Activated CD8-positive, alpha-beta T cell treated with anti-CD3 and anti-CD28 coated beads, Interleukin-2, amount 10 ng/mL, durations not matched to agents 7 days and 5 days (primary cell): ENCODE data around the gene WTAP. TPM values are rescaled to one million over a fixed set of nuclear protein-coding genes. Genes with fewer than 3 reads are reported as not detected.

ENCODE experiments used
- ATAC-seq: fragments of 150-1000 bp; cut with Tn5 transposase; one replicate; pipeline ENCODE4 v1.10.0; 2021; ENCODE audit warnings: moderate library complexity
- CTCF ChIA-PET: fragments of 350-600 bp; sonication (Branson Sonifier 250); formaldehyde crosslinking; loops from one replicate; lab custom pipeline; 2021; ENCODE audit warnings: antibody characterized with exemption; lab: Charles Lee
- POLR2A ChIA-PET: fragments of 350-600 bp; sonication (Branson Sonifier 250); formaldehyde crosslinking; loops from one replicate; lab custom pipeline; 2021; ENCODE audit warnings: antibody characterized with exemption; lab: Charles Lee
- DNase-seq: peaks from one replicate; pipeline ENCODE4 v3.0.0-alpha.2; 2020
- H3K27ac Mint-ChIP-seq: one replicate; pipeline ENCODE4 v1.8.0; 2021; ENCODE audit warnings: mild to moderate bottlenecking, mixed read lengths
- H3K27me3 Mint-ChIP-seq: one replicate; pipeline ENCODE4 v1.8.0; 2021; ENCODE audit warnings: low read depth, mixed read lengths
- H3K36me3 Mint-ChIP-seq: one replicate; pipeline ENCODE4 v1.8.0; 2021; ENCODE audit warnings: low read depth, mixed read lengths
- H3K4me1 Mint-ChIP-seq: one replicate; pipeline ENCODE4 v1.8.0; 2021; ENCODE audit warnings: low read depth, mixed read lengths
- H3K4me3 Mint-ChIP-seq: one replicate; pipeline ENCODE4 v1.8.0; 2021; ENCODE audit warnings: mild to moderate bottlenecking, mixed read lengths
- H3K9me3 Mint-ChIP-seq: one replicate; pipeline ENCODE4 v1.8.0; 2022; ENCODE audit warnings: mixed read lengths; ENCODE audit not compliant: insufficient read depth
- total RNA-seq, 2 experiments: library from RNA; stranded (reverse); gene quantifications; one replicate each; pipeline ENCODE4 v1.2.3, GENCODE V29; 2021

Gene WTAP
- 100 to 1,000 TPM; 111 to 113 TPM for total RNA-seq

GRCh38 chr6:159726918-159727716, at the start of gene WTAP:
Gene WTAP (plus strand): TSS chr6:159727506. CDS start chr6:159736266, 8,760 bp downstream.
- peaks cover 51% of the 10 kb centered on the region for H3K4me1 Mint-ChIP-seq
- ChIA-PET CTCF (interaction anchor here (1.1 to 4.6 kb wide), 7 partner anchors 10 to 66 kb away, joined by 3 to 33 read pairs (median 4); partner anchors contain the start of genes ACAT2, MRPL18 and TCP1), POLR2A (interaction anchor here (0.5 to 5.3 kb wide), 29 partner anchors 10 to 794 kb away, joined by 3 to 56 read pairs (median 4); partner anchors contain the start of genes ACAT2, IGF2R, MRPL18 and SOD2)
- no peaks in the 10 kb centered on the region for H3K27me3 Mint-ChIP-seq
- peak within 1 kb of the TSS; percentile 98 for H3K27ac Mint-ChIP-seq
- H3K4me3 Mint-ChIP-seq: peak within 1 kb of the TSS; percentile 93
- H3K9me3 Mint-ChIP-seq: peaks cover 8% of the 10 kb centered on the region
- DNase-seq: peak; percentile 98
- ATAC-seq: peak; percentile 82
- H3K36me3 Mint-ChIP-seq: peaks cover 55% of the 10 kb centered on the region

GRCh38 chr6:159677506-159678165, 49.7 kb upstream of the WTAP start:
- H3K27ac Mint-ChIP-seq: no peak overlapping the region
- DNase-seq (no peak), ATAC-seq (no peak)
- H3K27me3 Mint-ChIP-seq: no peaks in the 10 kb centered on the region
- POLR2A ChIA-PET: no interaction called here
- no peaks in the 10 kb centered on the region for H3K9me3 Mint-ChIP-seq
- H3K4me1 Mint-ChIP-seq: peaks cover 9% of the 10 kb centered on the region
- H3K36me3 Mint-ChIP-seq: peaks cover 24% of the 10 kb centered on the region
- CTCF ChIA-PET: interaction anchor here (1.2 kb wide), 1 partner anchor 13 kb away, joined by 3 read pairs; no protein-coding TSS in a partner anchor
- H3K4me3 Mint-ChIP-seq: no peak overlapping the region

GRCh38 chr6:159678574-159678973, 48.7 kb upstream of the WTAP start:
- no peaks in the 10 kb centered on the region for H3K27me3 Mint-ChIP-seq
- no peak overlapping the region for H3K4me3 Mint-ChIP-seq
- ATAC-seq (no peak), DNase-seq (no peak)
- H3K27ac Mint-ChIP-seq: no peak overlapping the region
- no peaks in the 10 kb centered on the region for H3K9me3 Mint-ChIP-seq
- POLR2A ChIA-PET: no interaction called here
- CTCF ChIA-PET: interaction anchor here (1.2 to 1.8 kb wide), 2 partner anchors 12 to 23 kb away, joined by 3 to 4 read pairs; no protein-coding TSS in a partner anchor
- peaks cover 9% of the 10 kb centered on the region for H3K4me1 Mint-ChIP-seq
- peaks cover 28% of the 10 kb centered on the region for H3K36me3 Mint-ChIP-seq

- ChIA-PET CTCF (interaction anchor here (0.9 to 1.8 kb wide), 3 partner anchors 12 to 506 kb away, joined by 3 to 4 read pairs (median 4); no protein-coding TSS in a partner anchor), POLR2A (no interaction called here)
- DNase-seq (no peak), ATAC-seq (no peak)
- H3K4me1 Mint-ChIP-seq: peaks cover 9% of the 10 kb centered on the region
- no peaks in the 10 kb centered on the region for H3K9me3 Mint-ChIP-seq
- H3K27ac Mint-ChIP-seq: no peak overlapping the region
- no peak overlapping the region for H3K4me3 Mint-ChIP-seq
- H3K27me3 Mint-ChIP-seq: no peaks in the 10 kb centered on the region
- H3K36me3 Mint-ChIP-seq: peaks cover 31% of the 10 kb centered on the region
These were observed 47.9 kb upstream of the WTAP start for GRCh38 chr6:159679091-159680077.

- H3K9me3 Mint-ChIP-seq: no peaks in the 10 kb centered on the region
- H3K4me1 Mint-ChIP-seq: peaks cover 9% of the 10 kb centered on the region
- no peak overlapping the region for H3K27ac Mint-ChIP-seq
- no peaks in the 10 kb centered on the region for H3K27me3 Mint-ChIP-seq
- ChIA-PET CTCF (interaction anchor here (0.9 to 1.8 kb wide), 3 partner anchors 11 to 506 kb away, joined by 3 to 4 read pairs (median 4); no protein-coding TSS in a partner anchor), POLR2A (no interaction called here)
- H3K4me3 Mint-ChIP-seq: no peak overlapping the region
- H3K36me3 Mint-ChIP-seq: peaks cover 34% of the 10 kb centered on the region
- ATAC-seq (no peak), DNase-seq (no peak)
These were observed 47.2 kb upstream of the WTAP start for GRCh38 chr6:159680104-159680503.

GRCh38 chr6:159681191-159681880, 46.0 kb upstream of the WTAP start:
- Mint-ChIP-seq H3K4me1 (peaks cover 11% of the 10 kb centered on the region), H3K27me3 (no peaks in the 10 kb centered on the region), H3K36me3 (peaks cover 39% of the 10 kb centered on the region), H3K4me3 (no peak overlapping the region), H3K9me3 (no peaks in the 10 kb centered on the region), H3K27ac (no peak overlapping the region)
- ChIA-PET CTCF (interaction anchor here (1.0 to 2.1 kb wide), 4 partner anchors 9 to 108 kb away, joined by 3 to 10 read pairs (median 6); partner anchors contain the start of genes SOD2 and TCP1), POLR2A (interaction anchor here (0.7 to 1.5 kb wide), 2 partner anchors 11 to 46 kb away, joined by 3 to 6 read pairs; partner anchors contain the start of gene WTAP)
- ATAC-seq (no peak), DNase-seq (no peak)

- CTCF ChIA-PET: interaction anchor here (1.0 to 2.1 kb wide), 4 partner anchors 8 to 107 kb away, joined by 3 to 10 read pairs (median 6); partner anchors contain the start of genes SOD2 and TCP1
- H3K36me3 Mint-ChIP-seq: peaks cover 45% of the 10 kb centered on the region
- ATAC-seq (no peak), DNase-seq (no peak)
- no peak overlapping the region for H3K4me3 Mint-ChIP-seq
- H3K27me3 Mint-ChIP-seq: no peaks in the 10 kb centered on the region
- POLR2A ChIA-PET: interaction anchor here (0.6 to 1.5 kb wide), 2 partner anchors 10 to 1763 kb away, joined by 3 to 6 read pairs; no protein-coding TSS in a partner anchor
- no peak overlapping the region for H3K27ac Mint-ChIP-seq
- no peaks in the 10 kb centered on the region for H3K9me3 Mint-ChIP-seq
- peaks cover 19% of the 10 kb centered on the region for H3K4me1 Mint-ChIP-seq
These were observed 45.0 kb upstream of the WTAP start for GRCh38 chr6:159682295-159682694.

- no peak overlapping the region for H3K27ac Mint-ChIP-seq
These were observed 44.5 kb upstream of the WTAP start for GRCh38 chr6:159682810-159683209.

GRCh38 chr6:159684013-159684304, 43.3 kb upstream of the WTAP start:
- Mint-ChIP-seq H3K27me3 (no peaks in the 10 kb centered on the region), H3K9me3 (no peaks in the 10 kb centered on the region), H3K36me3 (peaks cover 54% of the 10 kb centered on the region), H3K27ac (no peak overlapping the region), H3K4me3 (no peak overlapping the region), H3K4me1 (peaks cover 25% of the 10 kb centered on the region)
- no peak for ATAC-seq
- ChIA-PET POLR2A (interaction anchor here (0.7 kb wide), 1 partner anchor 268 kb away, joined by 4 read pairs; no protein-coding TSS in a partner anchor), CTCF (no interaction called here)
- DNase-seq: no peak

More at GRCh38 chr6:159682810-159683209, 44.5 kb upstream of the WTAP start:
- Mint-ChIP-seq H3K4me3 (no peak overlapping the region), H3K9me3 (no peaks in the 10 kb centered on the region), H3K27me3 (no peaks in the 10 kb centered on the region), H3K4me1 (peaks cover 20% of the 10 kb centered on the region), H3K36me3 (peaks cover 50% of the 10 kb centered on the region)
- DNase-seq (no peak), ATAC-seq (no peak)
- ChIA-PET CTCF (interaction anchor here (1.0 to 2.1 kb wide), 3 partner anchors 8 to 28 kb away, joined by 3 to 10 read pairs (median 8); partner anchors contain the start of gene SOD2), POLR2A (interaction anchor here (0.6 to 1.5 kb wide), 2 partner anchors 9 to 1763 kb away, joined by 3 to 6 read pairs; no protein-coding TSS in a partner anchor)

- ChIA-PET POLR2A (interaction anchor here (1.2 kb wide), 1 partner anchor 41 kb away, joined by 3 read pairs; no protein-coding TSS in a partner anchor), CTCF (no interaction called here)
- Mint-ChIP-seq H3K36me3 (peaks cover 50% of the 10 kb centered on the region), H3K9me3 (no peaks in the 10 kb centered on the region), H3K4me1 (peaks cover 25% of the 10 kb centered on the region), H3K27me3 (no peaks in the 10 kb centered on the region), H3K4me3 (no peak overlapping the region), H3K27ac (no peak overlapping the region)
- DNase-seq (no peak), ATAC-seq (no peak)
These were observed 41.3 kb upstream of the WTAP start for GRCh38 chr6:159686040-159686439.
